Measurements from ENCODE around the gene WTIP. TPM values are rescaled to one million over a fixed set of nuclear protein-coding genes. Genes with fewer than 3 reads are reported as not detected.

Gene WTIP
- polyA plus RNA-seq, 3 donors: 34.2 to 46.8 (median 37.7) TPM

DNA sequence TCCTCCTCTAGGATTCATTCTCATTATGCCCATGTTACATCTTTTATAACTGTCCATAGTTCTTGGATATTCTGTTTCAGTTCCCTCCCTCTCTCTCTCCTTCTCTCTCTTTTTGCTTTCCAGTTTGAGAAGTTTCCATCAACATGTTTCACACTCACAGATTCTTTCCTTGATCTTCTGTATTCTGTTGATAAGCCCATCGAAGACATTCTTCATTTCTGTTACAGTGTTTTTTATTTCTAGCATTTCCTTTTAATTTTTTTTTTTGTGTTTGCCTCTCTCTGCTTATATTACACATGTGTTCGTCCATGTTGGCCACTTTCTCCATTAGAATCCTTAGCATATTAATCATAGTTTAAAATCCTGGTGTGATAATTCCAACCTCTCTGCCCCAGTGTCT lies 68.3 kb downstream of the WTIP start:
- no peak for DNase-seq (ENCODE audit: low read depth in 3 of 3, low spot score in 2 of 3)

DNA sequence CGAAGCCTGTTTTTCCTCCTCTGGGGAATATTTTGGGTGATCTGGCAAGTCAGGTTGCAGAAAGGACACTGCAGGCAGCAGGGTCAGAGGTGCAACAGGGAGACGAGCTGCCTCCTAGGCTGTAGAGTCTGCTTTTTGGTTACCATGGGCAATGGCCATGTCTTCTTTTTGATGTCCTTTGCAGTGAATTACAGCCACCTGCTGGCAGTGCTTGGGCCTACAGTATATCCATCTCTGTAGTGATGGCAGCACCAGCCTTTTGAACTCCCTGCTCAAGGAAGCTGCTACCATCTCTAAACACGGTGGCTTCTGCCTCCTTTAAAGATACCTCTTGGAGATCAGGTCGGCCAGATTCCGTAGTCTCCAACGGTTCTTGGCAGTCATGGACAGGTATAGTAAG lies 73.9 kb downstream of the WTIP start:
- no peak for DNase-seq (ENCODE audit: low read depth in 3 of 3, low spot score in 2 of 3)

DNA sequence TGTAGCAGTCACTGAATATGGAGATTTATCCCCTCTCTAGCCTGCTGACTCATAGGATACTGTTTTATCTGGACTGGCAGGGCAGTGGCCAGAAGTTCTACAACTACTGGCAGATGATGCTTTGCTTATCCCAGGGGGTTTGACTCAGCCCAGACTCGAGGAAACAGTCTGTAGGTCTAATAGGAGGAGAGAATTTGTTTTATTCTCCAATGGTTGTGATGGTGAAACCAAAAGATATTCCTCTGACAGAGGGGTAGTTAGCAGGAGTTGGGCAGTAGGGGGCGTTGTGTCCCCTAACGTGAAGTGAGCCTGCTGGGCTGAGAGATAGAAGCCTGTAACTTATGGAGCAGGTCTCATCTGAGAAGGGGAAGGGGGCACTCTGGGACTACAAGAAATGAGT lies 74.9 kb downstream of the WTIP start:
- DNase-seq (ENCODE audit: low read depth in 3 of 3, low spot score in 2 of 3): no peak

DNA sequence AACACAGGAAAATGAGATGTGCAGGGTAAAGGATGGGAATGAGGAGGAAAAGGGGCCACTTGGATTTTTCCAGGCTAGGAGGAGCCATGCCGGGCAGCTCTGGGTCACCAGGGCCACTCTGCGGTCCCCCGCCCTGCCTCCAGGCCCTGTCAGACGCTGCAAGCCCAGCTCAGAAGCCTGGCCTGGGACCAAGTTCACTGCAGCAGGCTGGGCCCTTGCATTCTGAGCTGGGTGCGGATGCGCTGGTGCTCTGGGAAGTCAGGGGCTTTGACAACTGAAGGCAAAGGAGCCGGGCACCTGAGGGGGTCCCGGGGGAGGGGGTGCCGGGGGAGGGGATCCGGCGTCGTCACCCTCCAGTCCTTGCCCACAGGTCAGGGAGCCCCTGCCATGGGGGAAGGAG lies 77.5 kb downstream of the WTIP start:
- no peak for DNase-seq (ENCODE audit: low read depth in 3 of 3, low spot score in 2 of 3)

DNA sequence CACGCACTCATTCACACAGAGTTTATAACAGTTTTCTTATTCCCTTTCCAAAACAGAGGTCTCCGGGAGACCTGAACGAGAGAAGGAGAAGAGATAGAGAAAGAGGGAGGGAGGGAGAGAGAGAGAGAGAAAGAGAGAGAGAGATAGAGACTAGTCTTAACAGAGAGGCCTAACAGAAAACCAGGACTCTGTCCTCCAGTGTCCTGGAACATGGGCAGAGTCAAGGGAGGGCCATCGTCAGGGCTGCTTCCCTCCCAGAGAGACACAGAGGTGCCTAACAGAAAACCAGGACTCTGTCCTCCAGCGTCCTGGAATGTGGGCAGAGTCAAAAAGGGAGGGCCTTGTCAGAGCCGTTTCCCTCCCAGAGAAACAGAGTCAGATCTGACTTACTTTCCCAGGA lies 78.7 kb downstream of the WTIP start:
- no peak for DNase-seq (ENCODE audit: low read depth in 3 of 3, low spot score in 2 of 3)

Other genes with a start within 250 kb of the WTIP start
- 10 to 100 TPM; 32.4 to 32.9 (median 32.6) TPM for gene GARRE1, start 227.2 kb upstream of the WTIP start, polyA plus RNA-seq (ENCODE audit: insufficient read length in 3 of 3)
- gene GPI, start 116.6 kb upstream of the WTIP start, polyA plus RNA-seq (ENCODE audit: insufficient read length in 3 of 3): 100 to 1,000 TPM; 133 to 148 (median 143) TPM
- 10 to 100 TPM; 15.0 to 16.6 (median 15.4) TPM for gene PDCD2L, start 77.4 kb upstream of the WTIP start, polyA plus RNA-seq (ENCODE audit: insufficient read length in 3 of 3)
- 100 to 1,000 TPM; 168 to 205 (median 182) TPM for gene UBA2, start 53.4 kb upstream of the WTIP start, polyA plus RNA-seq (ENCODE audit: insufficient read length in 3 of 3)
- under 1 TPM; 0.44 to 0.95 (median 0.68) TPM for gene SCGB2B2, start 195.4 kb downstream of the WTIP start, polyA plus RNA-seq (ENCODE audit: insufficient read length in 3 of 3)
- gene ZNF302, start 195.9 kb downstream of the WTIP start, polyA plus RNA-seq (ENCODE audit: insufficient read length in 3 of 3): 10 to 100 TPM; 82.5 to 89.3 (median 88.0) TPM